ENCODE results near the gene ANKDD1B. TPM values are rescaled to one million over a fixed set of nuclear protein-coding genes. Genes with fewer than 3 reads are reported as not detected.

ANKDD1B gene
- total and polyA plus RNA-seq, 2 of the 13 experiments (the other 11 are each of a cell fraction or from before 2014, with no cell fraction given) = 0.12 to 0.27 TPM

DNA sequence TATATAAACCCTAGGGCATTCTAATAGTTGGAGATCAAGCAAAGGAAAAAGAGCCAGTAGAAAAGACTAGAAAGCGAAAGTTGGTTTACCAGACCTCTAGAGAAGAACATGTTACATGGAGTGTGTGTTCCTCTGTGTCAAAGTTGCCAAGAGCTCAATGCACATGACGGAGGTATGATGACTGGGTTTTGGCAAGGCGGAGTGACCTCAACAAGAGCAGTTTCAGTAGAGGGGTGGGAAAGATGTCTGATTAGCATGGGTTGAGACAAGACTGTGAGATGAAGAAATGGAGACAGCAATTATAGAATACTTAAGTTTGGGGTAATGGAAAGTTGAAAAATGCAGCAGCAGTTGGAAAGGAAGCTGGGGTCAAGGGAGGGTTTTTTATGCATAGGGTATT lies 1.6 kb downstream of the ANKDD1B start (continued):
- TF ChIP-seq, protein P1, sequence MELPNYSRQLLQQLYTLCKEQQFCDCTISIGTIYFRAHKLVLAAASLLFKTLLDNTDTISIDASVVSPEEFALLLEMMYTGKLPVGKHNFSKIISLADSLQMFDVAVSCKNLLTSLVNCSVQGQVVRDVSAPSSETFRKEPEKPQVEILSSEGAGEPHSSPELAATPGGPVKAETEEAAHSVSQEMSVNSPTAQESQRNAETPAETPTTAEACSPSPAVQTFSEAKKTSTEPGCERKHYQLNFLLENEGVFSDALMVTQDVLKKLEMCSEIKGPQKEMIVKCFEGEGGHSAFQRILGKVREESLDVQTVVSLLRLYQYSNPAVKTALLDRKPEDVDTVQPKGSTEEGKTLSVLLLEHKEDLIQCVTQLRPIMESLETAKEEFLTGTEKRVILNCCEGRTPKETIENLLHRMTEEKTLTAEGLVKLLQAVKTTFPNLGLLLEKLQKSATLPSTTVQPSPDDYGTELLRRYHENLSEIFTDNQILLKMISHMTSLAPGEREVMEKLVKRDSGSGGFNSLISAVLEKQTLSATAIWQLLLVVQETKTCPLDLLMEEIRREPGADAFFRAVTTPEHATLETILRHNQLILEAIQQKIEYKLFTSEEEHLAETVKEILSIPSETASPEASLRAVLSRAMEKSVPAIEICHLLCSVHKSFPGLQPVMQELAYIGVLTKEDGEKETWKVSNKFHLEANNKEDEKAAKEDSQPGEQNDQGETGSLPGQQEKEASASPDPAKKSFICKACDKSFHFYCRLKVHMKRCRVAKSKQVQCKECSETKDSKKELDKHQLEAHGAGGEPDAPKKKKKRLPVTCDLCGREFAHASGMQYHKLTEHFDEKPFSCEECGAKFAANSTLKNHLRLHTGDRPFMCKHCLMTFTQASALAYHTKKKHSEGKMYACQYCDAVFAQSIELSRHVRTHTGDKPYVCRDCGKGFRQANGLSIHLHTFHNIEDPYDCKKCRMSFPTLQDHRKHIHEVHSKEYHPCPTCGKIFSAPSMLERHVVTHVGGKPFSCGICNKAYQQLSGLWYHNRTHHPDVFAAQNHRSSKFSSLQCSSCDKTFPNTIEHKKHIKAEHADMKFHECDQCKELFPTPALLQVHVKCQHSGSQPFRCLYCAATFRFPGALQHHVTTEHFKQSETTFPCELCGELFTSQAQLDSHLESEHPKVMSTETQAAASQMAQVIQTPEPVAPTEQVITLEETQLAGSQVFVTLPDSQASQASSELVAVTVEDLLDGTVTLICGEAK (IDR thresholded peaks at IDR 0.05) = no peak
- TF ChIP-seq, protein P1 (CRISPR knock-in tag; IDR thresholded peaks at IDR 0.05) = no peak
- TF ChIP-seq HNF4G (IDR thresholded peaks at IDR 0.05; ENCODE audit: borderline replicate concordance, low read depth, low read length) = no peak
- TF ChIP-seq HNF4G (CRISPR knock-in tag; IDR thresholded peaks at IDR 0.05; ENCODE audit: borderline replicate concordance, low read depth) = no peak
- no peak for TF ChIP-seq ZNF552 (CRISPR knock-in tag; IDR thresholded peaks at IDR 0.05; ENCODE audit: borderline replicate concordance)
- no peak for TF ChIP-seq JUNB (CRISPR knock-in tag; IDR thresholded peaks at IDR 0.05; ENCODE audit: borderline replicate concordance)
- no peak for TF ChIP-seq IKZF1 (IDR thresholded peaks at IDR 0.05)
- TF ChIP-seq NFKBIZ (CRISPR knock-in tag; IDR thresholded peaks at IDR 0.05) = no peak
- TF ChIP-seq ADNP (CRISPR knock-in tag; IDR thresholded peaks at IDR 0.05) = no peak
- no peak for TF ChIP-seq FOXP1 (IDR thresholded peaks at IDR 0.05)
- TF ChIP-seq FOXP1 (CRISPR knock-in tag; IDR thresholded peaks at IDR 0.05) = no peak
- no peak for TF ChIP-seq HOXD1 (CRISPR knock-in tag; IDR thresholded peaks at IDR 0.05)
- no peak for TF ChIP-seq ETV6 (CRISPR knock-in tag; conservative IDR thresholded peaks at IDR 0.05)
- TF ChIP-seq ZNF563 (CRISPR knock-in tag; IDR thresholded peaks at IDR 0.05) = no peak
- TF ChIP-seq ARID2 (CRISPR knock-in tag; IDR thresholded peaks at IDR 0.05; ENCODE audit: borderline replicate concordance) = no peak
- no peak for TF ChIP-seq ZNF160 (CRISPR knock-in tag; IDR thresholded peaks at IDR 0.05)
- TF ChIP-seq MEIS1 (CRISPR knock-in tag; IDR thresholded peaks at IDR 0.05; ENCODE audit: borderline replicate concordance) = no peak
- TF ChIP-seq NFIC (IDR thresholded peaks at IDR 0.05; ENCODE audit: low read length) = no peak
